ENCODE measurements around the gene ZNF319.

ZNF319 gene
- total RNA-seq, result 31.3 to 33.3 reads per million in 2 donors

DNA sequence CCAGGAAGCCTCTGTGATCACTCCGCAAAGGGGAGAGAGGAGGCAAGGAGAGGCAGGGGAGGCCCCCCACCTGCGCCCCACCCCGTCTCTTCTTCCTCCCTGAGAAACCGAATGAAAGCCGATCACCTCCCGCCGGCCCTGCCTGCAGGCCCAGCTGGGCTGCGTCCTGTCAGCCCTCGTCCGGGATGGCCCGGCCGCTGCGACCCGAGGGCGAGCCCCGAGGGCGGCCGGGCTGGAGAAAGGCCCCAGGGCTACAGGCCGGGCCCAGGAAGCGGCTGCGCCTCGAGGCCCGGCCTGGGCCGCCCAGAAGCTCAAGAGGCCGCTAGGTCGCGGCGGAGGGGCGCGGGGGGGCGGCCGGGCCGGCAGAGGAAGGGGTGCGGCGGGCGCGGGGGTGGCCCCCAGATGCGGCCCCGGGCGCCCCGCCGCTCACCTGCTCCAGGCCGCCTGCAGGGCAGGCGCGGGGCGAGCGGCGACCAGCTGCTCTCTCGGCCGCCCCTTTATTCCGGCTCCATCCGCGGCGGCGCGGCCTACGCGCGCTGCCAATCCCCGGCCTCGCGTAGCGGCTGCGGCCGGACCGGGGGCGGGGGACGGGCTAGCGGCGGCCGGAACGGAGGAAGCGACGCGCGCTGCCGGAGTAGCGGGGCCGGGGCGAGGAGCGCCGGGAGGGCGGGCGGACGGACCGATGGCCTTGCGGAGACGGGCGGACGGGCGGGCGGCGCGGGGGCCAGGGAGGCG, at the start of gene ZNF319:
Gene ZNF319 (minus strand): TSS at position 702 of the 735 bp plus-strand sequence. CDS start 2,407 bp downstream, outside the sequence.
- DNase-seq, result no peak

DNA sequence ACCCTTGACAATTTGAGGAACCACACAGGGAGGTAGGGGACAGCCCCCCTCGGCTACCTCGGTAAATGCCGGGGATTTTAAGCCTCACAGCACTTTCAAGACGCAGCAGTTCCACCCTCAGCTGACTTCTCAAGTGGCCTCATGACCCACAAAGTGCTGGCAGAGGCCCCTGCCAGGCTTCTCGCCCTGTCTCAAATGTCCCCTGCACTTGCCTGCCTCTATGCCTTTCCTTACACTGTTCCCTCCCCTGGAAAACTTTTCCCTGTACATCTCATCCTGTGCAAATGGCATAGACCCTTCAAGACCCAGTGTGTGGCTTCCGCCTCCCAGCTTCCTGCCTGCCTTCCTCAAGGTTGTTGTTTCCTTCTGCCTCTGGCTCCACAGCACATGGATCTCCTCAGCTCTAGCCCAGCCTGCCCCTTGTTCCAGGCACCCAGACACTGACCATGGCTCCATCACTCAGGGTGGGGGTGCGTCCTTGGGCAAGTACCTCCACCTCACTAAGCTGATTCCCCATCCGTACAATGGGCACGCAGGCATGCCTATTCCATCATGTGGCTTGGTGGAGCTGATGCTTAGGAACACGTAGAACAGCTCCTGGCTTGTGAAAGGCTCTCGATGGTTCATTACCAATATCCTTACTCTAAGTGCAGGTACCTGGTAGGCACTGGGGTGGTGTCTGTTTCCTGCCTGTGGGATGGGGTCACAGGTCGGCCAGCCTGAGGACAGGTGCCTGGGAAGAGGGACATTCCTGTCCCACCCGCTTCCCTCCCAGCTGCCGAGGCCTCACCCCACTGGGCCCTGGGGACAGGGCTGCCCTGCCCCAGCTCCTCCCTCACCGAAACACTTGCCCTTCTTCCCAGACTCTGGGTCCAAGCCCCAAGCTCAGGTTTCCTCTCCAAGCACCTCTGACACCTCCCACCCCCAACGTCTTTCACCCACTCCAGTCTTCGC, 49.0 kb upstream of the ZNF319 start:
- DNase-seq, result no peak

GRCh38 chr16:58048494-58049231, 48.2 kb upstream of the ZNF319 start:
- DNase-seq, result no peak

DNA sequence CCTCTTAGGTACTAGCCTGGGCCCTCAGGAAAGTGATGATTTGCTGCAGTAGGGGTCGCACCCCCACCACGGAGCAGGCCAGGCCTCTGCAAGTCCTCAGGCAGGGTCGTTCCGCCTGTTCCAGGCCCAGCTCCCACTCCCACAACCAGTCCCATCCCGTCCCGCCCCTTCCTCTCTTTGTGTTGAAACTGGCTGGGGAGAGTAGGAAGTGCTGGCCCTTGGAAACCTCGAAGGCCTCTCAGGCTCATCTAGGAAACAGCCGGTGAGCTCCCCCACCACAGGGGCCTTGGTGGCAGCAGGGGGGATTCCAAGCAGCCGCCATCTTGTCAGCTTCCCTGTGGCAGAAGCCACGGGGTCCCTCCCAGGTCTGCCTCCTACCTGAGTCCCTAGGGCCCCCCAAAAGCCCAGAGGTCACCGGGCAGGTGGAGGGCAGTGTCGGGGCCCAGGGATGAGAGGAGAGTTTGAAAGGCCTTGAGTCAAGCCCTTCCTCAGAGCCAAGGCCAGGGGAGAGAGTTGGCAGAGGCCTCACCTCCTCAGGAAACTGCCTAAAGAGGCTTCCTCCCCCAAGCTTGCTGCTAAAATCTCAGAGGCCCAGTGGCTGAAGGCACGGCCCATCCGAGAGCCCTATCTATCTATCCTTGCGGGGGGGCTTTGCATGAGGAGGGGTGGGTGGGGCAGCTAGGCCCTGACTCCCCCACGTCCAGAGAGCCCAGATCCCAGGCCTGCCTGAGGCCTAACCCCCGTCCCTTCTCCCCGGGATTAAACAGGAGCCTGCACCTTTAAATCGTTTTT, 47.3 kb upstream of the ZNF319 start:
- DNase-seq, result no peak

GRCh38 chr16:58046936-58047335, 46.5 kb upstream of the ZNF319 start:
- DNase-seq, result no peak

DNA sequence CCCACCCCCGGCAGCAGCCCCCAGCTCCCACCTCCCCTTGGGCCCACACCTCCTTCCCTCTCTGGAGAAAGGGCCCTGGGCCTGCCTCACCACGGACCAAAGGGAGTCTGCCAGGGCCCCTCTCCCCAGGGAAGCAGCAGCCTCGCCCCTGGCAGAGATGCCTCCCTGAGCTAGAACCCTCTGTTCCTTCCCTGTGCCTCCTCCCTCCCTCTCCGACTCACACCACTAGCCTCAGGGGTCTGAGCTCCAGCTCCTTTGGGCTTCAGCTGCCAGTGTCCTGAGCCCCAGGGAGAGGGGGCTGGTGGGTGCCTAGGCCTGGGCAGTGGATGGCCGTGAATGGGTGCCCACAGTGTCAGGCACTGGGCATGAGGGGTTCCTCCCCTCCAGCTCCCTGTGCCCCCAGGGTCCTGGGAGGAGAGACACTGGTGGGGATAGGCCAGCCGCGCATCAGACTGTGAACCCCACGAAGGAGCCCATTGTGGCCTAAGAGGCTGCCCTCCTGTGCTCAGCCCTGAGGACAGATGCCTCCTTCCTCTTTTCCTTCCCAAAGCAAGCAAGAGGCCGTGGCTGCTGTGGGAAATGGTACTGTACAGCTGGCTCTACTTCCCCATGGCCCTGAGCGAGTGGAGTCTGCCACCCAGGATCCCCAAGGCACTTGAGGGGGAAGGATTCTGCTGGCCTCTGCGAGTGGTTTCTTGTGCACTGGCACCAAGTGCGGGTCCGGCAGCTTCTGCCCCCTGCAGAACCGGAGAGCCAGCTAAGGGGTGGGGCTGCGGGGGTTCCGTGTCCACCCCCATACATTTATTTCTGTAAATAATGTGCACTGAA, 45.8 kb upstream of the ZNF319 start:
- DNase-seq, result no peak

GRCh38 chr16:58045096-58045495, 44.6 kb upstream of the ZNF319 start:
- no peak for DNase-seq

- no peak for DNase-seq
Observed at GRCh38 chr16:58044266-58045019, 44.0 kb upstream of the ZNF319 start.

DNA sequence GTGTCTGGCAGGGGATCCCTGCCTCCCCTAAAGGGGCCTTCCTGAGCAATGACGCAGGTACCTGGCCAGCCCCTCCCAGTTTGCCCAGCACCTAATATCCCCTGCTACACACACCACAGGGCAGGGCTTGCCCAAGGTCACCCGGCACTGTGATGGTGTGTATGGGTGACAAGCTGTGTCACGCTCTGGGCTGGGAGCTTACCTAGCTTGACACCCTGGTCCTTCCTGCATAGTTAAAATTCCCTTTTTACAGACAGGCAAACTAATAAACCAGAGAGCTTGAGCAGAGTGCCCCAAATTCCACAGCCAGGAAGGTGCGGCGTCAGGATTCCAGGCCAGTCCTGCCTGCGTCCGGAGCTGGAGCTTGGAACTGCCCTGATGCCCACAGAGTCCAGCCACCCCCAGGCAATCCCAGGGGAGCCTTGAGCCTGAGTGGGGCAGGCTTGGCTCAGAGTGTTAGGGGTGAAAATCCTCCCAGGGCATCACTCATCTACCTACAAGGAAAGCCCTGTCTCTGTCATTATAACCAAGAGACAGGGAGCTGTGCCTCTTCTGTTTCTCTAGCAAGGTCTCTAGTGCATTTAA, 43.2 kb upstream of the ZNF319 start:
- no peak for DNase-seq

- DNase-seq, result no peak
Observed at GRCh38 chr16:58042886-58043515, 42.5 kb upstream of the ZNF319 start.

DNA sequence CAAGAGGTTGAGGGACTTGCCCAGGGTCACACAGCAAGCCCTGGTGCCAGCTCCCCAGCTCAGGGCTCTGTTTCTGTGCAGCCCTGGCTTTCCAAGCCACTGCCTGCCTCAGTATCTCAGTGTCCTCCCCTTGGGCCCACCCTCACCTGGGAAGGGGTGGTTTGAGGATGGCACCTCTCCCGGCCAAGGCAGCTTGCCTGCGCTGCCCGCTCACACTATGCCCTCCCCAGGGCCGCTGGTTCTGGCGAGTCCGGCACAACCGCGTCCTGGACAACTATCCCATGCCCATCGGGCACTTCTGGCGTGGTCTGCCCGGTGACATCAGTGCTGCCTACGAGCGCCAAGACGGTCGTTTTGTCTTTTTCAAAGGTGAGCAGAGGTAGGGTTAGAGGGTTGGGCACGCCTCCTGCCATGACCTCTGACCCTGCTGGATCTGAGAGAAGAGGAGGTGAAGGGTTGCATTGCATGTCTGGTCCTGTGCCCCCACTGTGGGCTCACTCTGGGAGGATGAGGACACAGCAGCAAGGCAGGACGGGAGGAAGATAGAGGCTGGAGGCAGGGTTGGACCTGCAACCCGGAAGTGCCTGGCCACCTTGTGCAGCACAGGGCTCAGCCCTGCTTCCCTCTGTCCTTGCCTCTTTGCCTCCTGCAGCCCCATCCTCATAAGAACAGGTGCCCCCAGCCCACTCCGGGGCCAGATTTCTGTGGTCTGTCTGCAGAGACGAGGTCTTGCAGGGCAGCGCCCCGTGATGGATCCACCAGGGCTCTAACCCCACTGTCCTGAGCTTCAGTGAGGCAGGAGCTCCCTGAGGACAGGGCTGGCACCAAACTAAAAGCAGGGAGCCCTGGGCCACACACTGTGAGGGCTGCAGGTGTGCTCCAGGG, 41.8 kb upstream of the ZNF319 start:
- no peak for DNase-seq

DNA sequence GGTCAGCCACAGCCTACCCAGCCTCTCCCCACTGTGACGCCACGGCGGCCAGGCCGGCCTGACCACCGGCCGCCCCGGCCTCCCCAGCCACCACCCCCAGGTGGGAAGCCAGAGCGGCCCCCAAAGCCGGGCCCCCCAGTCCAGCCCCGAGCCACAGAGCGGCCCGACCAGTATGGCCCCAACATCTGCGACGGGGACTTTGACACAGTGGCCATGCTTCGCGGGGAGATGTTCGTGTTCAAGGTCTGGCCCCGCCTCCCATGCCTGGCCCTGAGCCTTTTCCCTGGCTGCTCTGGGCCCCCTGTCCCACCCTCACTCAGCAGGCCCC, 41.1 kb upstream of the ZNF319 start:
- DNase-seq, result no peak

DNA sequence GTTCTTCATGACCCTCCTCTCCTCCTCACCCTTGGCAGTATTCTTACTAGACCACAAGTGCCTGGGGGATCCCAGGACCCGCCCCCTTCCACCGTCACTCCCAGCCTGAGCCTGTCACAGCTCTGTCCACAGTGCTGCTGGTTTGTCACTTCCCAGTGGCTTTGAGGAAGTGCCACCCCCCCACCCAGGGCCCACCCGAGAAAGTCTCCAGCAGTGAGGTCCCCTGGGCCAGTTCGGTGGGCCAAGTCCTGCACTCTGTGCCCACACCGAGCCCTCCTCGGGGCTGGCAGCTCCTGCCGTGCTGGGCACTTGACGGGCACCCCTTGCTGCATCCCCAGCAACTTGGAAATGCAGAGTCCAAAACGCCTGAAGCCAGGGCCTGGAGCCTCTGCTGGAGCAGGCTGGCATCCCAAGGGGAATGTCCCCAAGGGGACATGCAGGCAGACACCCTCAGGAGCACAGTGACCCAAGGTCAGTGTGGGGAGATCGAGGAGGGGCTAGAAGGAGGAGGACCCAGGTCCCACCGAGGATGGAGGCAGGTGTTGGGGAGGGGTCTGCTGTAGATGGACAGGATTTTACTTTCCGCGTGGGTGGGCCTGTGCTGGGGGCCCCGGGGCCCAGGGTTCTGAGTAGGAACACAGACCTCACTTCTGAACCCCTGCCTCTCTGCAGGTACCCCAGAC, 40.6 kb upstream of the ZNF319 start:
- no peak for DNase-seq

GRCh38 chr16:58040496-58040846, 40.0 kb upstream of the ZNF319 start:
- no peak for DNase-seq

GRCh38 chr16:58039829-58040495, 39.5 kb upstream of the ZNF319 start:
- DNase-seq, result no peak

DNA sequence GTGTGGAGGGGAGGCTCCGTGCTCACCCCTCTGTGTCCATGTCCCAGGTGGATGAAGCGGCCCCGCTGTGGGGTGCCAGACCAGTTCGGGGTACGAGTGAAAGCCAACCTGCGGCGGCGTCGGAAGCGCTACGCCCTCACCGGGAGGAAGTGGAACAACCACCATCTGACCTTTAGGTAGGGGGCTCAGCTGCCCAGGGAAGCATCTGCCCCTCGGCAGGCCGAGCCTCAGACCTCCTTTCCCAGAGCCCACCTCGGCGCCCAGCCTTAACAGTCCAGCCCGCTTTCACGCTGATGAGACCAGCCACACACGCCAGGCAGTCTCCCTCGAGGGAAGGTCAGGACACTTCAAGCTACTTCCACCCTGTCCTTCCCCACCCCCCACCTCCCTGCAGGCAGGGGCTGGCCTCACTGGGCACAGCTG, 37.8 kb upstream of the ZNF319 start:
- no peak for DNase-seq

GRCh38 chr16:58037365-58038057, 37.0 kb upstream of the ZNF319 start:
- DNase-seq, result no peak

Data from activated gamma-delta T cell (primary cell).